ENCODE data around the gene ETAA1. TPM values are rescaled to one million over a fixed set of nuclear protein-coding genes. Genes with fewer than 3 reads are reported as not detected.

The ETAA1 gene
- 21.9 and 24.3 TPM in 2 replicates for total RNA-seq
- 4.0 TPM for polyA plus RNA-seq (2012)

DNA sequence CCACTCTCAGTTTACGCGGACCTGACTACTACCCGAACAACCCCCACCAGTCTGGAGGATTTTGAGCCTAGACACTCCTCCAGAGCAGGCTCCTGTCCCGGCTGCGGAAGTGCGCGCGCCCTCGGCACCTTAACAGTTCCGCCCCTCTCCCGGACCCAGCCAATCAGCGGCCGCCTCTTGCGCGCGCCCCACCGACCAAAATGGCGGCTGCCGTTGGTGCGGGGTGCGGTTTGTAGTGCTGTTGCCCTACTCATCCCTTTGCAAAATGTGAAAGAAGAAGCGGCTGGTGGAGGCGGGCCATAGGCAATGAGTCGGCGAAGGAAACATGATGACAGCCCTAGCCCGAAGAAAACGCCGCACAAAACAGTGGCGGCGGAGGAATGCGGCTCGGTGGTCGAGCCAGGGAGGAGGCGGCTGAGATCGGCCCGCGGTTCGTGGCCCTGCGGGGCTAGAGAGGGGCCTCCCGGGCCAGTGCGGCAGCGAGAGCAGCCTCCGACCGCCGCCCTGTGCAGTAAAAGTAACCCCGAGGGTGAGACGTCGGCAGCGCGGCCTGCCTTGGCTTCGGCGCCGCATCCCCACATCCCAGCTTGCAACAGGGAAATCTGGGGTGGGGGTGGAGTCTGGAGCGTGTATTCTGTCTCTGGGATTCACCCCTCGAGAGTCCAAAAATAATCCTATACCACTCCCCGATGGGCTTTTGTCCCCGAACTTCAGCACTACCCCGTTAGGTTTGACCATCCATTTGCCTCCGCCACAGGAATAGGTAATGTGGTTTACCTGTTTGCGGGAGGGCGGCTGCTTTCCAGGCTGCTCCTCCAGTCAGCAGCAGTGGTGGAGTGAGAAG lies at the start of gene ETAA1:
ETAA1 (plus strand) TSS at position 191 of the 844 bp plus-strand sequence; CDS start at position 307, 116 bp downstream.
- peak; percentile 92 for DNase-seq (ENCODE audit: low read depth)

- DNase-seq (ENCODE audit: low read depth) = no peak
Measured at GRCh38 chr2:67366832-67367412, 30.2 kb upstream of the ETAA1 start.

DNA sequence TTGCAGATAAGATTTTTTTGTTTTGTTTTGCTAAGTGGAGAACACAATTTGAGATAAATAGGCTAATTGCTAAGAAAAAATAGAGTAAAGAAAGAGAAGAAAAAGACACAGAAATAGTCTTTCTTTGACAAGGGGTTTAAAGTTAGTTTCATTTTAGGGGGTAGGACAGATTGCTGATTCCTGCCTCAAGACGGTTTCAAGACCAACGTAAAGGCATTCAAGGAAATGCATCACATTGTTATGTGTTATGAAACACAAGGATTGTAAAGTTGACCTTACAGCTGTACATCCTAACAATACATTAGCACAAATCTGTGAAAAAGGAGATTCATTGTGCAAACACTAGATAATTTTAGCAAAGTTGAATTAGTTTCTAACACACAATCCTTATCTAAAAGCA lies 22.7 kb upstream of the ETAA1 start:
- no peak for DNase-seq (ENCODE audit: low read depth)

DNA sequence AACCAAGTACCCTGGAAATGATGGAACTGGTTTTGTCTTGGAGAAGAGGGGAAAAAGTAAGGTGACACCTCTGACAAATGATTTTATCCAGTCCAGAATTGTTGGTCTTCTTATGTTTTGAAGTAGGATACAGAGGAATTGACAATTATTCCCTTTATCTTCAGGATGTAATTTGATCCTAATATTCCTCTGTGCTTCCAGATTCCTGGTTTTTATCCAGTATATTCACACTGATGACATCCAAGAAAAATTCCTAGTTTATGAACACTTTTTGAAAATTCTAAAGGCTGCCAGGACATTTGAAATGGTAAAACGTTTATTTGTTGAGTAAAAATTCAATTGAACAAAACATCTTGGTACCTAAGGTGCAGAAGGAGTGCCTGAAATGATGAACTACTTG lies 22.2 kb upstream of the ETAA1 start:
- no peak for DNase-seq (ENCODE audit: low read depth)

DNA sequence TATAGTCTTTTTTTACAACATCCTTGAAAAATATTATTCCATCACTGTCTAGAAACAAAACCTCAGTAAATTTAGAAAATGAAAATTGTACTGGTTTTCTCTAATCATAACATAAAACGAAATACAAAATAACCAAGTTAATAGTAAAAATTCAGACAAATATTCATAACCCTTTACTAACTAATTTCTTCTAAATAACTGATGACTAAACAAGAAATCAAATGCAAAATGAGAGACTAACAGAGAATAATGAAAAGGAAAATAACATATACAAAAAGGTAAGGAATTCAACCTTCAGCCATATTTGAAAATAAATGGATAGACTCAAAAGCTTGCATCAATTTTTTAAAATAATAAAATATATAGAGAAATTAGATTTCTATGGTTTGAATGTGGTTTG lies 18.6 kb upstream of the ETAA1 start:
- DNase-seq (ENCODE audit: low read depth) = no peak

DNA sequence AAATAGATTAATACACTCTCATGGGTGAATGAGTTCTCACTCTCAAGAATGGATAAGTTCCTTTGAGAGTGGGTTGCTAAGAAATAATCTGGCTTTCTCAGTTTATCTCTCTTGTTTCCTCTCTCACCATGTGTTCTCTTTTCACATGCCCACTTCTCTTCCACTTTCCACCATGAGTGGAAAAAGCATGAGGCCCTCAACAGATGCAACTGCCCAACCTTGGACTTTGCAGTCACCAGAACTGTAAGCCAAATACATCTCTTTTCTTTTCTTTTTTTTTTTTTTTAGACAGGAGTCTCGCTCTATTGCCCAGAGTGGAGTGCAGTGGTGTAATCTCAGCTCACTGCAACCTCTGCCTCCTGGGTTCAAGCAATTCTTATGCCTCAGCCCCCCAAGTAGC lies 18.1 kb upstream of the ETAA1 start:
- no peak for DNase-seq (ENCODE audit: low read depth)

- no peak for DNase-seq (ENCODE audit: low read depth)
Measured at GRCh38 chr2:67384123-67384822, 12.9 kb upstream of the ETAA1 start.

- no peak for DNase-seq (ENCODE audit: low read depth)
Measured at GRCh38 chr2:67388680-67389079, 8.5 kb upstream of the ETAA1 start.

DNA sequence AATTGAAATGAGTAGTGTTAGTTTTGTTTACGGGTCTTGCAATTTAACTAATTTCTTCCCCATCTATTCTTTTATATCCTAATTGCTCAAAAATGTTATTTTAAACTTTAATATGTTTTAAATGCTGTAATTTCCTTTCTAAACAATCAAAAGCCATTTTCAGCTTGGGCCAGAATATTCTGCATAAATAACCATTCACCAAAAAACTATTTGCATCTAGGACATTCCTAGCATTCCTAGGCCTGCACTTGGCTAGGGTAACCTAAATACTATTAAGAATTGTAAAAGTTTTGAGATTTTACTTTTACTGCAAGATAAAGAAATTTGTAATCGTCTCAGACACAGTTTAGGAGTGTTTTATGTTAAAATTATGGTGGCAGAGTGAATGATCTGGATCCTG lies 7.8 kb upstream of the ETAA1 start:
- DNase-seq (ENCODE audit: low read depth) = peak; percentile 28

DNA sequence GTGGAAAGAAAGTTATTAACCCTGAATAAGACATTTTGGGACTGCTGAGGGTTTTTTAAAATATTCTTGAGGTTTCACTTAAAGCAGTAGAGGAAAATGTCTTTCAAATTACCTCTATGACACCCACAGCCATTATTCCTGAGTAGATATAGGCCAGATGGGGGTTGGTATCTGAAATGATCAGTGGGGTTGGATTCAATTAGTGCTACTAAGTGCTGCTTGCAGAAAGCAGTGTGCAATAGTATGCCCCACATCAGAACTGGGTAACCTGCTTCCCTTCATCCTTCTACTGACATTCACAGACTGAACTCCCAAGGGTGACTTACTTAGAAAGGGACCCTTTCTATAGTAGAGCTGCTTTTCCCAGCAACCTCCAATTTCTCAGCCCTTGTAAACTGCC lies 7.3 kb upstream of the ETAA1 start:
- no peak for DNase-seq (ENCODE audit: low read depth)

- no peak for DNase-seq (ENCODE audit: low read depth)
Measured at GRCh38 chr2:67393237-67393636, 3.9 kb upstream of the ETAA1 start.

GRCh38 chr2:67394734-67395133 lies 2.4 kb upstream of the ETAA1 start:
- peak; percentile 58 for DNase-seq (ENCODE audit: low read depth)

DNA sequence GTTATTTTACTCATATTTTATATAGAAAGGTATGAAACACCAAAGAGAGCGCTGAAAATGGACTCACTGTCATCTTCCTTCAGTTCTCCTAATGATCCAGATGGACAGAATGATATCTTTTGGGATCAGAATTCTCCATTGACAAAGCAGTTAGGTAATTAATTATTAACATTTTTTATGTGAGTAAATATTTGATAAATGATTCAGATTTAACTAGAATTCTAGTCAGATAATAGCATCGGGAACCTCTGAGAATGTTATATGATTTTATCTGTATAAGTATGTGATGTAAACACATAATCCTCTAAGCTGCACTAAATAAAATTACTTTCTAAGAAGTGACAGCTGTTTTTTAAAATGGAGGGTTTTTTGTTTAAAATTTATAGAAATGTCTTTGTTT lies 2.0 kb downstream of the ETAA1 start:
- DNase-seq (ENCODE audit: low read depth) = no peak

- peak; percentile 37 for DNase-seq (ENCODE audit: low read depth)
Measured at GRCh38 chr2:67399831-67400489, 2.8 kb downstream of the ETAA1 start.

DNA sequence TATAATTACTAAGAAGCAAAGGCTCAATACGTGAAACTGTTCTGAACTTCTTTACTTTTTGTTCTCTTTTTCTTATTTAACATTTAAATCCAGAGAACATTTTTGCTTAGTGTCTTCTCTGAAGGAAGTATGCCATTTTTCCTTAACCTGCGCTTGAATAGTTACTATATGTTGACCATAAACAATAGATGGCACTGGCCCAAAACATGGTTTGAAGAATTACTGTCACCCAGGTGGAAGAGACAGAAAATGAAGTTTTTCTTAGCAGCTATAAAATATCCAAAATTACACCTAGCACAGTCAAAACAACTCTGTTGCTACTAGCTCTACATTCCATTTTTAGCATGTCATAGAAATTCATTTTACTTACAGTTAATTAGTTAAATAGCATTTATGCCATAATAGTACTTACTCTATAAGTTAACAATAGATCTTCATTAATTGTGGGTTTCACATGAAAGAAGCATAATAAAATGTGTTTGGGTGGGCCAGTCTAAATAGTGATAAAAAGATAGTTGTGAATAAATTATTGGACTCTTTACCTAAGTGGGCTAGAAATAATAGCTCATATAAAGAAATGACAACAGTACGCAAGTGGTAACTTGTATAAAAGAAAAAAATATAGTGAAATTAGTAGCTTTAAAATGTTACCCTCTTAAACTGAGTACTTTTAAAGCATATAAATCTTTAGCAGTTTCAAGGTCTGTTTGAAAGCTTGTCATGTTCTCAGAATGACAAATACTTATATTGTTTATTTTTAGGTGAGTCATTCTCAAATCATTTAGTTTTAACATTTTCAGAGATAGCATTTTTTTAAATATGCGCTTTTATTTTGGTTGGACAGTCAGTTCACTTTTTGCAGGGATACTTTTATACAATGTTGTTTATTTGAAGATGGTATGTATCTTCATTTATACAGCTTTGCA lies 3.7 kb downstream of the ETAA1 start:
- DNase-seq (ENCODE audit: low read depth) = no peak

- DNase-seq (ENCODE audit: low read depth) = no peak
Measured at GRCh38 chr2:67408346-67408745, 11.2 kb downstream of the ETAA1 start.

- DNase-seq (ENCODE audit: low read depth) = no peak
Measured at GRCh38 chr2:67412424-67412823, 15.3 kb downstream of the ETAA1 start.

- DNase-seq (ENCODE audit: low read depth) = no peak
Measured at GRCh38 chr2:67414867-67415266, 17.7 kb downstream of the ETAA1 start.

- DNase-seq (ENCODE audit: low read depth) = no peak
Measured at GRCh38 chr2:67416136-67416535, 19.0 kb downstream of the ETAA1 start.

DNA sequence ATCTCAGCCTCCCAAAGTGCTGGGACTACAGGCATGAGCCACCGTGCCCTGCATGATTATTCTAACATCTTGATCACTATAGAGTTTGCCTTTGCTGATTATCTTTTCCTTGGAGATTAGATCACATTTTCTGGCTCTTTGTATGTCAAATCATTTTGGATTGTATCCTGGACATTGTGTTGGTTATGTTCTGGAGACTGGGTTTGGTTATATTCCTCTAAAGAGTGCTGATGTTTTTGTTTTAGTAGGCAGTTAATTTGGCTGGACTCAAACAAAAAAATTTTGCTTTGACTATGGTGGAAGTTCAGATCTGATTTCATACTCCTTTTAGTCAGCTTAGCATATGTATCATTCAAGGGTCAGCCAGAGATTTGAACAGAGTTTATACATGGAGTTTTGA lies 26.4 kb downstream of the ETAA1 start:
- DNase-seq (ENCODE audit: low read depth) = no peak

- no peak for DNase-seq (ENCODE audit: low read depth)
Measured at GRCh38 chr2:67436221-67436620, 39.1 kb downstream of the ETAA1 start.

All from myocyte (in vitro differentiated cells).